ENCODE data around the gene SSC5D.

The SSC5D gene

GRCh38 chr19:55459950-55460657, 28.1 kb upstream of the SSC5D start:
- TF ChIP-seq CTCF (IDR thresholded peaks at IDR 0.05): no peak

GRCh38 chr19:55460670-55461258, 27.5 kb upstream of the SSC5D start:
- no peak for TF ChIP-seq CTCF (IDR thresholded peaks at IDR 0.05)

DNA sequence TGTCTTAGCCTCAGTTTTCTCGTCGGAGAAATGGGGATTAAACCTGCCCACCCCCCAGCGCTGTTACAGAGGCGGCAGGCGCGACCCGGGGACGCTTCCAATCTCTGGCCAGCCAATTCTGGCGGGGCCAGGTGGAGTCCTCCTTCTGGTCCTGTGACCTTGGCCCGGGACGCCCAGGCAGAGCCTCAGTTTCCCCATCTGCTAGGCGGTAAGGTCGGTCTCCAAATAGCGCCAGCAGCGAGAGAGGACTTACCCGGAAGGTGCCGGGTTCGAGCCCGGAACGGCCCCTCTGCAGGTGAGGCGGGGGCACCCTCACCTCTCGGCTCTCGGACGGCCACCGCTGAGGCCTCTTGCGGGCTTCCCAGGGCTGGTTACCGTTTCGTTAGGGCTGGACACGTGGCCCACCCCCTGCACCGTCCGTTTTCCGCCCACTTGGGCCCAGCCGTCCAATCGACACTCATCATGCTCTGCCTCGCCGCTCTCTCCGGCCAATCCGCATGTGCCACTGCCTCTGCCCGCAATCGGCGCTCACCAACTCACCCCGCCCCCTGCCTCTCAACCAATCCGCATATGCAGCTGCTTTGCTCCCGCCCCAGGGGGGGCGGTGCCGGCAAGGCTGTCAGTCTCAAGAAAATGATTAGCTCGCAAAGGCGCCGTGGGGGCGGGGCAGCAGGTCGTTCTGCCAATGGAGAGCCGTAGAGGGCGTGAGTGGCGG, 26.8 kb upstream of the SSC5D start, which contains the start of gene ISOC2:
TSS of gene ISOC2 (minus strand) at position 384 of the 715 bp plus-strand sequence. CDS start 5,156 bp downstream, outside the sequence.
- TF ChIP-seq CTCF (IDR thresholded peaks at IDR 0.05): no peak

DNA sequence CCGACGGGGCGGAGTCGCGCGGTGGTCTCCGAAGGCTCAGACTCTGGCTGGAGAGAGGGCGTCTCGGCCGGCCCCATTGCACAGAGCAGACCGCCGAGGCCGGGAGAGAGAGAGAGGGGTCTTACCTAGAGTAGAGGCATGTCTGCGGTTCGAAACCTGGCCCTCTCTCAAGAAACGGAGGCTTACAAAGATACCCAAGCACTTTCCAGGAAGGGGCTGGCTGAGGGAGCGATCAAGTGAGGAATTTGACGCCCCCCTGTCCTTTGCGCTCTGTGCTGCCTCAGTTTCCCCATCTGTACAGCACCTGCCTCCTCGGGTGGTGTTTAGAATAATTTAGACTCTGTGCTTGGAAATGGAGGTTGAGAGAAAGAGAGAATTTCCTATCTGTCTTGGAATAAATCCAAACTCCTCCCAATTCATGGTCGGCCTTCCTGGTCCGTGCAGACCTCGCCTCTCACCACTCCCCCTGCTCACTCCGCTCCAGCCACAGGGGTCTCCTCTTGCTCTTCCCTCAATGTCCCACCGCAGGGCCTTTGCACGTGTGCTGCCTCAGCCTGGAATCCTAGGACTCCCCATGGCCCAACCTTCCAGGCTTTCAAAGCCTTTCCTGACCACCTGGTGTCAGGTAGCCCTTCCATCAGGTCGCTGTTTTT, 26.1 kb upstream of the SSC5D start:
- no peak for TF ChIP-seq CTCF (IDR thresholded peaks at IDR 0.05)

- TF ChIP-seq CTCF (IDR thresholded peaks at IDR 0.05): no peak
These were observed 25.5 kb upstream of the SSC5D start for GRCh38 chr19:55462722-55463121.

- no peak for TF ChIP-seq CTCF (IDR thresholded peaks at IDR 0.05)
These were observed 24.6 kb upstream of the SSC5D start for GRCh38 chr19:55463583-55464031.

DNA sequence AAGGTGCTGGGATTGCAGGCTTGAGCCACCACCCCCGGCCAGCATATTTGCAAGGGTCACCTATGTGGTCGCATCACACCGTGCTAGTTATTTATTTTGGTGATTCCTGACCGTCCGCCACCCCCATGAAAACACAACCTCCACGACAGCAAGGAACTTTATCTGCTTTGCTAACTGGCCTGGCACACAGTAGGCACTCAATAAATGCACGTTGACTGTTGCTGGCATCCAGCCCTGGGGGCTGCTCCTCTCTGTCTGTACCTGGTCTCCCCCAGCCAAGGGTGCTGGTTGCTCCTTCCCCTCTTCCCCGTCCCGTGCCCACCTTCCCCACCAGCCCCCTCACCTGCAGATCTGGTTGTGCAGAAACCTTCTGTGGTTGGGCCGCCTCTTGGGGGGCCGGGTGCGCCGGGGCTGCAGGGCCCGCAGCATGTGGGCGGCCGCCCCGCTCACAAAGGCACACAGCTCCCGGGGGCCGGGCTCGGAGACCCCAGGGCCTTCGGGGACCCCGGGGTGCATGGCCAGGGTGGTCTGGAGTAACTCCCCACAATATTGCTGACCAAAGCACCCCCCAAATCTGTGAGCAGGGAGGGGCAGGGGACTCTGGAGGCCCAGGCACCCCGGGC, 24.1 kb upstream of the SSC5D start:
- no peak for TF ChIP-seq CTCF (IDR thresholded peaks at IDR 0.05)
